ENCODE results near the gene AGO3.

The AGO3 gene

DNA sequence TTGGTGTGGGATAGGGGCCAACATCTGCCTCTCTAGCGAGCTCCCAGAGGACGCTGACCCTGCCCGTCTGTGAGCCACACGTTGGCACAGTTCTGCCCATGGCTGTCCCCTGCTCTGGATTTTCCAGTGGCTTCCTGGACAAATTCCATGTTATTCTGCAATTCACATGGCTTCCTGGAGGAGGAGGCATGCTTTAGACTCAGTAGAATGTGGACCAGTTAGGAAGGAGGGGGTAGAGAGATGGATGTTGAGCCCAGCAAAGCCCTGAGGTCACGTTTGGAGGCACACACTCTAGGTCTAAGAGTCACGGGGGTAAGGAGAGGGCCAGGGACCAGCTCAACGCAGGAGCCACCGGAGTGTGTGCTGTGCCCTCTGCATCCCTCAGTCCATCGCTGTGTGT lies 181.9 kb downstream of the AGO3 start:
- Histone ChIP-seq H3K36me3 (ENCODE audit: insufficient read depth, low read length) (no peaks in the 10 kb centered on the region), H3K4me1 (ENCODE audit: insufficient read depth, low read length) (no peaks in the 10 kb centered on the region), H3K27ac (ENCODE audit: low read depth, low read length) (no peak overlapping the region), H3K9ac (ENCODE audit: low read depth, low read length) (no peak overlapping the region), H3K4me3 (ENCODE audit: low read length) (no peak overlapping the region), H3K9me3 (ENCODE audit: insufficient read depth, low read depth, low read length) (no peaks in the 10 kb centered on the region), H3K27me3 (ENCODE audit: insufficient read depth, low read length) (no peaks in the 10 kb centered on the region; the same call in 1 of the 2 replicates)
- 90% methylated on average over 9 of the region's 9 CpGs for WGBS

DNA sequence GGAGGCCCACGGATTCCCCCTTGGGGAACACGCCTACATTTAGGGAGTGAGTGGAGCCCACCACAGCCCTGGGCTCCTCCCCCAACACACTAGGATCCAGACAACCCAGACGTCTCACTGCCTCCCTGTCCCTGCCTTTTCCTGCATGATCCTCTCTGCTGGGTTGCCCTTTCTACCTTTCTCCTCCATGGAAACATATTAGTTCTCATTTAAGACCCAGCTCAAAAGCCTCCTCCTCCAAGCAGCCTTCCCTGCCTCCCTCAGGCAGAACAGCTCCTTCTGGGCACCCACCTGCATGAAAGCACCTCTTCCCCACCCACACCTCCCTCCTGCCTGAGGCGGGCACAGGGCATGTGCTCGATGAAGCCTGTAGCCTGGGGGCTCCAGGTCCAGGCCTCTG lies 183.5 kb downstream of the AGO3 start:
- Histone ChIP-seq H3K27me3 (ENCODE audit: insufficient read depth, low read length) (no peaks in the 10 kb centered on the region; the same call in 1 of the 2 replicates), H3K36me3 (ENCODE audit: insufficient read depth, low read length) (no peaks in the 10 kb centered on the region), H3K4me1 (ENCODE audit: insufficient read depth, low read length) (no peaks in the 10 kb centered on the region), H3K27ac (ENCODE audit: low read depth, low read length) (no peak overlapping the region), H3K9me3 (ENCODE audit: insufficient read depth, low read depth, low read length) (no peaks in the 10 kb centered on the region), H3K9ac (ENCODE audit: low read depth, low read length) (no peak overlapping the region), H3K4me3 (ENCODE audit: low read length) (no peak overlapping the region)
- 68% methylated on average over 5 of the region's 5 CpGs for WGBS

DNA sequence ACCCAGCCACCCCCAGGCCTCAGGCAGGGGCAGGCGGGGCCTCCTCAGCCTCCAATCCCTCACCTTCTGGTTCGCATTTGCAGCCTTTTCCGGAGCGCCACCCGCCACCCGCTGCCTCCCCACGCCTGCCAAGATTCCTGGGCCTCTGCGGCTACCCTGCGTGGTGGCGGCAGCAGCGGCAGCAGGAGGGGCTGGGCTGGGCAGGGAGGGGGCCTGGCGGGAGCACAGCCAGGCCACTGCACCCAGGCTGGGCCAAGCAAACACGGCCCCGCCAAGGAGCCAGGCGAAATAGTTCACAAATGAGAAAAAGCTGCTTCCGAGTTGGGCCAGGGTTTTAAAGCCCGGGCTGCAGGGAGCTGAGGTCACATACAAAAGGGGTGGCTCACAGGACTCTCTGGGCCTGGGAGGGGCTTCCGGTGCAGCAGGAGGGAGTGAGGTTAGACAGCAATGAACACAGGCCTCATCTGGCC lies 184.3 kb downstream of the AGO3 start:
- no peak overlapping the region for H3K27ac ChIP-seq (ENCODE audit: low read depth, low read length)
- WGBS, result 76% methylated on average over 18 of the region's 18 CpGs
- no peaks in the 10 kb centered on the region; the same call in 1 of the 2 replicates for H3K27me3 ChIP-seq (ENCODE audit: insufficient read depth, low read length)
- H3K9ac ChIP-seq (ENCODE audit: low read depth, low read length), result no peak overlapping the region
- H3K36me3 ChIP-seq (ENCODE audit: insufficient read depth, low read length), result no peaks in the 10 kb centered on the region
- H3K4me1 ChIP-seq (ENCODE audit: insufficient read depth, low read length), result no peaks in the 10 kb centered on the region
- no peaks in the 10 kb centered on the region for H3K9me3 ChIP-seq (ENCODE audit: insufficient read depth, low read depth, low read length)
- H3K4me3 ChIP-seq (ENCODE audit: low read length), result no peak overlapping the region

DNA sequence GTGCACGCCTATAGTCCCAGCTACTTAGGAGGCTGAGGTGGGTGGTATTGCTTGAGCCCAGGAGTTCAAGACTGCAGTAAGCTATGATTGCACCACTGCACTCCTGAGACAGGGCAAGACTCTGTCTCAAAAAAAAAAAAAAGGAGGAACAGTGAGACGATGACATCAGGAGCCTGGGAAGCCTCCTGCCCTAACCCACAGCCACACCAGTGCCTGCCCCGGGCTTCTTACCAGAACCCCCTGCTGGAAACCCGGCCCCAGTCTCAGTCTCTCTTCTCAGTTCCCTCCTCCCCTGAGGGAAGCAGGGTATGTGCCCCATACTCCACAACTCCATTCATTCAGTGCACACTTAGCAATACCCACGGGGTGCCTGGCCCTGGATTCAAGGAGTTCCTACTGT lies 185.0 kb downstream of the AGO3 start:
- no peaks in the 10 kb centered on the region; the same call in 1 of the 2 replicates for H3K27me3 ChIP-seq (ENCODE audit: insufficient read depth, low read length)
- H3K27ac ChIP-seq (ENCODE audit: low read depth, low read length), result no peak overlapping the region
- WGBS, result 68% methylated on average over 5 of the region's 5 CpGs
- no peak overlapping the region for H3K9ac ChIP-seq (ENCODE audit: low read depth, low read length)
- H3K4me1 ChIP-seq (ENCODE audit: insufficient read depth, low read length), result no peaks in the 10 kb centered on the region
- no peaks in the 10 kb centered on the region for H3K36me3 ChIP-seq (ENCODE audit: insufficient read depth, low read length)
- H3K4me3 ChIP-seq (ENCODE audit: low read length), result no peak overlapping the region
- no peaks in the 10 kb centered on the region for H3K9me3 ChIP-seq (ENCODE audit: insufficient read depth, low read depth, low read length)

DNA sequence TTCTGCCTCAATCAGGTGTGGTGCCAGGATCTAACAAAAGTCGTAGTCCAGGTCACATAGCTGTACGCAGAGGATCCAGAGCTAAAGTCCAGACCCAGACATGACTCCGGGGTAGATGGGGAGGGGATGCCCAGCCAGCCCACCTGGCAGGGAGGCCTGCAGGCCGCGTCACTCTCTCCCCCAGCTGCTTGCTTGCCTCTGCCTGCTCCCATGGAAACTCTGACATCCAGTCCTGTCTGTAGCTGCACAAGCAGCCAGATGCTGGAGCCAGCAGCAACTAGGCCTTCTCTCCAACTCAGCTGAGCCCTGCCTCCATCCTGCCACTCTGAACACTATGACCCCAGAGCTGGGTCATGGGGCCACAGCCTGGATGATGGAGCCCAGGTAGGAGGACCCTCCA lies 186.0 kb downstream of the AGO3 start:
- no peaks in the 10 kb centered on the region; the same call in 1 of the 2 replicates for H3K27me3 ChIP-seq (ENCODE audit: insufficient read depth, low read length)
- no peaks in the 10 kb centered on the region for H3K36me3 ChIP-seq (ENCODE audit: insufficient read depth, low read length)
- no peaks in the 10 kb centered on the region for H3K4me1 ChIP-seq (ENCODE audit: insufficient read depth, low read length)
- H3K27ac ChIP-seq (ENCODE audit: low read depth, low read length), result no peak overlapping the region
- H3K9ac ChIP-seq (ENCODE audit: low read depth, low read length), result no peak overlapping the region
- WGBS, result 89% methylated on average over 5 of the region's 5 CpGs
- no peak overlapping the region for H3K4me3 ChIP-seq (ENCODE audit: low read length)
- H3K9me3 ChIP-seq (ENCODE audit: insufficient read depth, low read depth, low read length), result no peaks in the 10 kb centered on the region

DNA sequence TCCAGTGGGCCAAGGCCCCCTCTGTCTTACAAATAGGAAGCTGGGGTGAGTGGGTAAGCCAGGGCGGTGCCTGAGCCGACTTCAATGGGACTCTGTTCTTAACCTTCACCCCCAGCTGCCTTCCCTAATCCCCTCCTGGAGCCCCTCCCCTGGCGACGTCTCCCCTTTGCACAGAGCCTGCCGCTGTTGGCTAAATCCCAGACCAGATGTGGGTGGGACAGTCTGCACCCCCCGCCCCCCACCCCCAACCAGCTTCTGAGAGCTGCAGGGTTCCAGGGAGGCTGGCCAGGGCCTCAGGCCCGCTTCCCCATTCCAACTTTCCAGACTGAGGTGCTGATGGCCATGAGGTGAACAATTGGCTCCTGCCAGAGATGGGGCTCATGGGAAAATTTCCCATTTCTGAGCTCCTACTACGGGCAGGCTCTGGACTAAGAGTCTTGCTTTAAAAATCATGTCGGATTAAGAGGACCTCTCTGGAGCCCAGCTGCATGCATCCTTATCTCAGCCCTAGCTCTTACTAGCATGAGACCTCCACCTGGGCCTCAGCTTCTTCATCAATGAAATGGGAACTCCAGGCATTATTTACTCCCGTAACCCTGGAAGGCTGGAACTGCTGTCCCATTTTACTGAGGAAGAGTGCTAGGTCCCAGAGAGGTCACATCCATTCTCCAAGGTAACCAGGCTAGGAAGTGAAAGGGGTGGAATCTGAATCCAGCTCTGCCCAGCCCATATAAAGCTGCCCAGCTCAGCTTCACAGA lies 187.7 kb downstream of the AGO3 start:
- H3K4me3 ChIP-seq (ENCODE audit: low read length), result no peak overlapping the region
- H3K27me3 ChIP-seq (ENCODE audit: insufficient read depth, low read length), result peaks cover 13% of the 10 kb centered on the region
- no peak overlapping the region for H3K9ac ChIP-seq (ENCODE audit: low read depth, low read length)
- H3K36me3 ChIP-seq (ENCODE audit: insufficient read depth, low read length), result no peaks in the 10 kb centered on the region
- whole genome bisulfite sequencing, result 68% methylated on average over 10 of the region's 10 CpGs
- H3K4me1 ChIP-seq (ENCODE audit: insufficient read depth, low read length), result no peaks in the 10 kb centered on the region
- no peak overlapping the region for H3K27ac ChIP-seq (ENCODE audit: low read depth, low read length)
- H3K9me3 ChIP-seq (ENCODE audit: insufficient read depth, low read depth, low read length), result no peaks in the 10 kb centered on the region

DNA sequence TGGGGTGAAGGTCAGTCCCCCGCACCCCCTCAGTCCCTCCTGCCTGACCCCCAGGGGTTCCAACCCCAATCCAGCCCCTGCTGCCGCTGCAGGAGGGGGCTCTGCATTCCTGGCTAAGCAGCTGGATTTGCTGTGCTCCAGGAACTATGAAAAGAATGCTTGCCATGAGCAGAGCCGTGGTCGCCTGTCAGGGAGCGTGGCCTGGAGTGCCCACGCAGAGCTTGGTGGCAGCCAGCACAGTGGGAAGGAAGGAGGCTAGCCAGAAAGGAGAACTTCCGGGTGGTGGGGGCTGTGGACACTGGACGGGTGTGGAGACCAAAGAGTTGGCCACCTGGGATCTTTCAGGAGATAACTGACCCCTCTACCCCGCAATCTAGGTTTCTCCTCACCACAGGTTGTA lies 188.6 kb downstream of the AGO3 start:
- Histone ChIP-seq H3K4me3 (ENCODE audit: low read length) (no peak overlapping the region), H3K4me1 (ENCODE audit: insufficient read depth, low read length) (no peaks in the 10 kb centered on the region), H3K9me3 (ENCODE audit: insufficient read depth, low read depth, low read length) (no peaks in the 10 kb centered on the region), H3K36me3 (ENCODE audit: insufficient read depth, low read length) (no peaks in the 10 kb centered on the region), H3K9ac (ENCODE audit: low read depth, low read length) (no peak overlapping the region), H3K27ac (ENCODE audit: low read depth, low read length) (no peak overlapping the region), H3K27me3 (ENCODE audit: insufficient read depth, low read length) (peaks cover 21% of the 10 kb centered on the region)
- WGBS, result 71% methylated on average over 9 of the region's 9 CpGs
